ENCODE results near the gene C10orf90.

DNA sequence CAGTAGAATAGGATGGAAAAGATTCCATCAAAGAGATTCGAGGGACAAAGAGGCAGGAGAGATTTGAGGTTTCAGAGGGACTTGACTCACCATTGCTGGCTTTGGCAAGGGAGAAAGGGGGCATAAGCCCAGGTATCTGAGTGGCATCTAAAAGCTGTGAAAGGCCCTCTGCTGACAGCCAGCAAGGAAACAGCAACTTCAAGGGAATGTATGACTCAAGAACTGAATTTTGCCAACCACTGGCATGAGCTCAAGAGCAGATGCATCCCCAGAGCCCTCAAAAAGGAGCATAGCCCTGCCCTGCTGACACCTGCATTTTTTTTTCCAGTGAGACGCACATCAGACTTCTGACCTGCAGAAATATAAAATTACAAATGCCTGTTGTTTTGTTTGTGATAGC is 262.7 kb downstream of the C10orf90 start:
- no peak for TF ChIP-seq CTCF (IDR thresholded peaks at IDR 0.05)
- no peak for TF ChIP-seq POLR2A (IDR thresholded peaks at IDR 0.05)
- TF ChIP-seq EP300 (IDR thresholded peaks at IDR 0.05) = no peak

All from suprapubic skin (tissue), 3 donors.